CD14-positive monocyte (primary cell): ENCODE data around the gene NGFR. TPM values are rescaled to one million over a fixed set of nuclear protein-coding genes. Genes with fewer than 3 reads are reported as not detected.

Experiments used
- DNase-seq, 3 donors: peaks; one replicate each; pipeline ENCODE4 v3.0.0-alpha.2; 2011 to 2022
- H2AFZ ChIP-seq: 2 replicates; pipeline ENCODE4 v1.6.0; 2012; ENCODE audit warnings: mild to moderate bottlenecking, low read depth, low read length, inconsistent platforms; ENCODE audit not compliant: insufficient read depth, poor library complexity, severe bottlenecking
- H3K27ac ChIP-seq, 2 donors: 1 replicate in 1 of 2; 2 replicates in 1 of 2; pipeline ENCODE4 v1.5.1; 2012 to 2013; ENCODE audit warnings: low read length in 2 of 2, control low read depth in 1 of 2, inconsistent platforms in 1 of 2, low read depth in 1 of 2, mild to moderate bottlenecking in 1 of 2
- H3K27me3 ChIP-seq, 2 donors: one replicate each; pipeline versions ENCODE4 v1.6.0 to v1.6.1; 2011 to 2013; ENCODE audit warnings: low read length in 2 of 2; ENCODE audit not compliant: control insufficient read depth in 2 of 2, insufficient read depth in 2 of 2
- H3K36me3 ChIP-seq, 2 donors: replicated peaks in 1 of 2; 1 replicate in 1 of 2; 2 replicates in 1 of 2; pipeline versions ENCODE4 v1.5.1 to v1.6.1; 2012 to 2013; ENCODE audit warnings: low read length in 2 of 2, control low read depth in 1 of 2, inconsistent platforms in 1 of 2, mild to moderate bottlenecking in 1 of 2; ENCODE audit not compliant: insufficient read depth in 2 of 2, control insufficient read depth in 1 of 2
- H3K4me1 ChIP-seq, 2 donors: 1 replicate in 1 of 2; 2 replicates in 1 of 2; pipeline versions ENCODE4 v1.5.1 to v1.6.1; 2012 to 2013; ENCODE audit warnings: low read length in 2 of 2, control low read depth in 1 of 2, inconsistent platforms in 1 of 2, mild to moderate bottlenecking in 1 of 2, moderate library complexity in 1 of 2; ENCODE audit not compliant: insufficient read depth in 2 of 2, control insufficient read depth in 1 of 2
- H3K4me2 ChIP-seq: replicated peaks from 2 replicates; pipeline ENCODE3; 2012; ENCODE audit warnings: low read length, moderate library complexity, mild to moderate bottlenecking; ENCODE audit not compliant: poor library complexity, severe bottlenecking; ENCODE audit errors: extremely low read depth
- H3K4me3 ChIP-seq, 3 experiments: fragments of 200-600 bp in 1 of 3; sonication (generic) in 1 of 3; replicated peaks in 1 of 3; 1 replicate in 2 of 3; 2 replicates in 1 of 3; pipeline ENCODE4 v1.5.1; 2011 to 2013; ENCODE audit warnings: low read length in 3 of 3, mild to moderate bottlenecking in 3 of 3, control low read depth in 2 of 3, low read depth in 2 of 3, inconsistent platforms in 1 of 3, moderate library complexity in 1 of 3
- H3K79me2 ChIP-seq: 2 replicates; pipeline ENCODE4 v1.6.0; 2012; ENCODE audit warnings: mild to moderate bottlenecking, control low read depth, inconsistent platforms, low read length, moderate library complexity; ENCODE audit not compliant: insufficient read depth
- H3K9ac ChIP-seq: 2 replicates; pipeline ENCODE4 v1.6.0; 2017; ENCODE audit warnings: low read length, mild to moderate bottlenecking; ENCODE audit not compliant: insufficient read depth, poor library complexity, severe bottlenecking
- H3K9me3 ChIP-seq, 2 donors: replicated peaks in 1 of 2; 1 replicate in 1 of 2; 2 replicates in 1 of 2; pipeline versions ENCODE4 v1.5.1 to v1.6.1; 2012 to 2013; ENCODE audit warnings: low read length in 2 of 2, control low read depth in 1 of 2; ENCODE audit not compliant: control insufficient read depth in 1 of 2, insufficient read depth in 1 of 2
- H4K20me1 ChIP-seq: 2 replicates; pipeline ENCODE4 v1.6.0; 2012; ENCODE audit warnings: mild to moderate bottlenecking, low read length, control low read depth, moderate library complexity; ENCODE audit not compliant: insufficient read depth
- H3K27ac Mint-ChIP-seq, 7 donors: one replicate each; pipeline ENCODE4 v1.8.0; 2020; ENCODE audit warnings: mild to moderate bottlenecking in 7 of 7, mixed read lengths in 7 of 7, moderate library complexity in 6 of 7, inconsistent platforms in 2 of 7
- H3K27me3 Mint-ChIP-seq, 3 donors: one replicate each; pipeline ENCODE4 v1.8.0; 2021 to 2022; ENCODE audit warnings: low read depth in 3 of 3, mild to moderate bottlenecking in 3 of 3, mixed read lengths in 3 of 3, moderate library complexity in 3 of 3, inconsistent platforms in 1 of 3
- H3K36me3 Mint-ChIP-seq, 2 donors: one replicate each; pipeline ENCODE4 v1.8.0; 2020; ENCODE audit warnings: mixed read lengths in 2 of 2, inconsistent platforms in 1 of 2, mild to moderate bottlenecking in 1 of 2
- H3K4me1 Mint-ChIP-seq: one replicate; pipeline ENCODE4 v1.8.0; 2020; ENCODE audit warnings: mild to moderate bottlenecking, mixed read lengths
- H3K4me3 Mint-ChIP-seq, 2 donors: one replicate each; pipeline ENCODE4 v1.8.0; 2020; ENCODE audit warnings: mild to moderate bottlenecking in 2 of 2, mixed read lengths in 2 of 2, moderate library complexity in 1 of 2
- H3K9me3 Mint-ChIP-seq, 7 donors: one replicate each; pipeline ENCODE4 v1.8.0; 2020 to 2022; ENCODE audit warnings: mixed read lengths in 7 of 7, mild to moderate bottlenecking in 6 of 7, moderate library complexity in 6 of 7, inconsistent platforms in 2 of 7
- CTCF ChIP-seq: fragments of 200-600 bp; IDR thresholded peaks from one replicate; pipeline ENCODE4 v1.8.0; 2022; ENCODE audit warnings: antibody characterized with exemption, mild to moderate bottlenecking
- WGBS: methylation state at CpG from one replicate; pipeline ENCODE4 v1.1.5; 2013; ENCODE audit warnings: missing lambda C conversion rate; ENCODE audit not compliant: insufficient coverage; 5-methylcytosine and 5-hydroxymethylcytosine counted together
- intact Hi-C, 2 donors: fragments of 100-400 bp; cut with micrococcal nuclease; formaldehyde crosslinking; loops; one replicate each; pipeline versions ENCODE4 v1.15.0 to v1.15.1; 2023
- polyA plus RNA-seq, 3 donors: library from polyadenylated mRNA; depleted of rRNA in 1 of 3; unstranded in 2 of 3; stranded (reverse) in 1 of 3; fragments of 300-500 nt in 2 of 3; fragments of >200 nt in 1 of 3; fragmentation: Illumina TruSeq in 2 of 3; gene quantifications; 1 replicate in 2 of 3; 2 replicates in 1 of 3; pipeline ENCODE4 v1.2.3, GENCODE V29; 2012 to 2021

NGFR gene
- polyA plus RNA-seq, 3 donors = 0.05 to 0.19 TPM; not detected in 1

- intact Hi-C loops = loop anchor here in 1 of 2 donors (5.0 kb wide), 1 partner anchor 61 kb away; no protein-coding TSS in a partner anchor
- DNase-seq = peak; percentile 47 to 67 (median 60)
- Histone ChIP-seq H3K27ac (no peak overlapping the region), H3K9ac (no peak overlapping the region), H4K20me1 (no peaks in the 10 kb centered on the region), H3K4me2 (peak overlapping the region; percentile 76), H3K36me3 (no peaks in the 10 kb centered on the region), H3K79me2 (no peaks in the 10 kb centered on the region), H3K4me1 (peaks cover 23 to 33% of the 10 kb centered on the region in 2 donors), H3K27me3 (peaks cover 58 to 78% of the 10 kb centered on the region in 2 donors), H3K4me3 (peak overlapping the region in 1 of 3 experiments; percentile 74), H3K9me3 (peaks cover 0 to 9% of the 10 kb centered on the region in 2 donors), H2AFZ (peak overlapping the region; percentile 67)
- peaks cover 0 to 6% of the 10 kb centered on the region in 2 donors for H3K36me3 Mint-ChIP-seq
- H3K4me1 Mint-ChIP-seq = peaks cover 25% of the 10 kb centered on the region
- no peak overlapping the region for H3K27ac Mint-ChIP-seq
- H3K27me3 Mint-ChIP-seq = peaks cover 75 to 88% (median 81%) of the 10 kb centered on the region in 3 donors
- H3K9me3 Mint-ChIP-seq = peaks cover 0 to 24% (median 7%) of the 10 kb centered on the region in 7 donors
- 2% methylated on average over 84 of the region's 85 CpGs for WGBS
- peak; percentile 94 for TF ChIP-seq CTCF
- peak overlapping the region; percentile 72 to 80 for H3K4me3 Mint-ChIP-seq
Observed at GRCh38 chr17:49496183-49496866, 1.2 kb downstream of the NGFR start.

- Histone ChIP-seq H3K79me2 (no peaks in the 10 kb centered on the region), H3K4me1 (peaks cover 23 to 33% of the 10 kb centered on the region in 2 donors), H2AFZ (peak overlapping the region; percentile 67), H3K27ac (no peak overlapping the region), H3K4me3 (peak overlapping the region in 1 of 3 experiments; percentile 74), H3K36me3 (no peaks in the 10 kb centered on the region), H3K9me3 (peaks cover 0 to 9% of the 10 kb centered on the region in 2 donors), H3K9ac (no peak overlapping the region), H3K27me3 (peaks cover 58 to 81% of the 10 kb centered on the region in 2 donors), H3K4me2 (peak overlapping the region; percentile 76), H4K20me1 (no peaks in the 10 kb centered on the region)
- Mint-ChIP-seq H3K27me3 (peaks cover 73 to 89% (median 84%) of the 10 kb centered on the region in 3 donors), H3K27ac (no peak overlapping the region), H3K4me1 (peaks cover 25% of the 10 kb centered on the region), H3K4me3 (peak overlapping the region; percentile 56 to 80), H3K9me3 (peaks cover 0 to 24% (median 7%) of the 10 kb centered on the region in 7 donors), H3K36me3 (peaks cover 0 to 6% of the 10 kb centered on the region in 2 donors)
- WGBS = 2% methylated on average over 11 of the region's 13 CpGs
- TF ChIP-seq CTCF = no peak
- intact Hi-C loops = loop anchor here in 1 of 2 donors (5.0 kb wide), 1 partner anchor 60 kb away; no protein-coding TSS in a partner anchor
- no peak for DNase-seq
Observed at GRCh38 chr17:49496867-49497147, 1.7 kb downstream of the NGFR start.
